Naive thymus-derived CD8-positive, alpha-beta T cell (primary cell): ENCODE results near the gene ZNF423. TPM values are rescaled to one million over a fixed set of nuclear protein-coding genes. Genes with fewer than 3 reads are reported as not detected.

ENCODE experiments used
- ATAC-seq, 2 donors: fragments of 150-1000 bp; cut with Tn5 transposase in 1 of 2; sonication (Bioruptor Pico), chemical (Tn5 transposase) in 1 of 2; 1 replicate in 1 of 2; 2 replicates in 1 of 2; pipeline ENCODE4 v1.10.0; 2021; ENCODE audit warnings: mild to moderate bottlenecking in 2 of 2, moderate library complexity in 2 of 2
- POLR2A ChIA-PET: fragments of 350-600 bp; sonication (Branson Sonifier 250); formaldehyde crosslinking; loops from one replicate; lab custom pipeline; 2021; ENCODE audit warnings: antibody characterized with exemption; lab: Charles Lee
- DNase-seq, 10 donors: peaks; one replicate each; pipeline versions ENCODE4 v3.0.0 to v3.0.0-alpha.2; 2020 to 2022
- H3K27ac Mint-ChIP-seq, 10 donors: one replicate each; pipeline ENCODE4 v1.8.0; 2020 to 2022; ENCODE audit warnings: mild to moderate bottlenecking in 10 of 10, mixed read lengths in 10 of 10, moderate library complexity in 4 of 10, inconsistent platforms in 1 of 10
- H3K27me3 Mint-ChIP-seq, 5 donors: one replicate each; pipeline ENCODE4 v1.8.0; 2021 to 2022; ENCODE audit warnings: mixed read lengths in 5 of 5
- H3K36me3 Mint-ChIP-seq, 3 donors: one replicate each; pipeline ENCODE4 v1.8.0; 2020 to 2022; ENCODE audit warnings: mixed read lengths in 3 of 3, mild to moderate bottlenecking in 2 of 3, inconsistent platforms in 1 of 3
- H3K4me1 Mint-ChIP-seq, 4 donors: one replicate each; pipeline ENCODE4 v1.8.0; 2021 to 2022; ENCODE audit warnings: mixed read lengths in 4 of 4
- H3K4me3 Mint-ChIP-seq, 10 donors: one replicate each; pipeline ENCODE4 v1.8.0; 2020 to 2022; ENCODE audit warnings: mild to moderate bottlenecking in 10 of 10, mixed read lengths in 10 of 10, moderate library complexity in 6 of 10, inconsistent platforms in 1 of 10
- H3K9me3 Mint-ChIP-seq, 9 donors: one replicate each; pipeline ENCODE4 v1.8.0; 2020 to 2022; ENCODE audit warnings: mixed read lengths in 9 of 9, mild to moderate bottlenecking in 3 of 9, inconsistent platforms in 1 of 9, moderate library complexity in 1 of 9
- polyA plus RNA-seq, 3 donors: library from polyadenylated mRNA; unstranded; fragments of 300-500 nt; fragmentation: Illumina TruSeq; gene quantifications; one replicate each; pipeline ENCODE4 v1.2.3, GENCODE V29; 2021
- total RNA-seq, 8 experiments: library from RNA in 2 of 8; stranded (reverse) in 2 of 8; gene quantifications; one replicate each; pipeline ENCODE4 v1.2.3 and lab custom pipeline; 2021 to 2026

Gene ZNF423
- total and polyA plus RNA-seq, 5 experiments from 2014 or later = not detected

- POLR2A ChIA-PET = no interaction called here
- no peak for DNase-seq
- peak overlapping the region in 1 of 10 donors; percentile 10 for H3K4me3 Mint-ChIP-seq
- ATAC-seq = no peak
- no peaks in the 10 kb centered on the region for H3K36me3 Mint-ChIP-seq
- H3K27me3 Mint-ChIP-seq = peaks cover 0 to 8% (median 4%) of the 10 kb centered on the region in 5 donors
- H3K27ac Mint-ChIP-seq = peak overlapping the region in 2 of 10 donors; percentile 37 to 57
- no peaks in the 10 kb centered on the region for H3K9me3 Mint-ChIP-seq
- peaks cover 1 to 6% (median 4%) of the 10 kb centered on the region in 4 donors for H3K4me1 Mint-ChIP-seq
Observed at GRCh38 chr16:49482690-49483089, 373.2 kb downstream of the ZNF423 start.

DNA sequence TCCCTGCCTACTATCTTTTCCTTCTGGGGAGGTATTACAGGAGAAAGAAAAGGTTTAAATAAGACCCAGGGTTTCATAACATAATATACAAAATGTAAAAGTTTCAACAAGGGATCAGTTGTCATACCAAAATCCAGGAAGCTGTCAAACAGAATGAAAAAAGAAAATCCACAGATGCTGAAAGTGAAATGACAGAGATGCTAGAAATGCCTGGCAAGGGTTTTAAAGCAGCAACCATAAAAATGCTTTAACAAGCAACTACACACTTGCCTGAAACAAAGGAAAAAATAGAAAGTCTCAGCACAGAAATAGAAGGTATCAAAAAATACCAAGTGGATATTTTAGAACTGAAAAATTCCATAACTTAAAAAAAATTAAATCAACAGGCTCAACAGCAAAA is 377.3 kb downstream of the ZNF423 start:
- H3K4me1 Mint-ChIP-seq = peaks cover 0 to 6% (median 1%) of the 10 kb centered on the region in 4 donors
- POLR2A ChIA-PET = no interaction called here
- no peak for DNase-seq
- H3K27me3 Mint-ChIP-seq = peaks cover 0 to 8% (median 4%) of the 10 kb centered on the region in 5 donors
- H3K9me3 Mint-ChIP-seq = no peaks in the 10 kb centered on the region
- H3K36me3 Mint-ChIP-seq = no peaks in the 10 kb centered on the region
- ATAC-seq = no peak
- H3K4me3 Mint-ChIP-seq = no peak overlapping the region
- H3K27ac Mint-ChIP-seq = peak overlapping the region in 1 of 10 donors; percentile 44

GRCh38 chr16:49478107-49478506 is 377.8 kb downstream of the ZNF423 start:
- Mint-ChIP-seq H3K9me3 (no peaks in the 10 kb centered on the region), H3K4me1 (peaks cover 0 to 5% (median 0%) of the 10 kb centered on the region in 4 donors), H3K27me3 (peaks cover 0 to 8% (median 4%) of the 10 kb centered on the region in 5 donors), H3K4me3 (no peak overlapping the region), H3K27ac (peak overlapping the region in 1 of 10 donors; percentile 44), H3K36me3 (no peaks in the 10 kb centered on the region)
- POLR2A ChIA-PET = no interaction called here
- no peak for DNase-seq
- no peak for ATAC-seq

DNA sequence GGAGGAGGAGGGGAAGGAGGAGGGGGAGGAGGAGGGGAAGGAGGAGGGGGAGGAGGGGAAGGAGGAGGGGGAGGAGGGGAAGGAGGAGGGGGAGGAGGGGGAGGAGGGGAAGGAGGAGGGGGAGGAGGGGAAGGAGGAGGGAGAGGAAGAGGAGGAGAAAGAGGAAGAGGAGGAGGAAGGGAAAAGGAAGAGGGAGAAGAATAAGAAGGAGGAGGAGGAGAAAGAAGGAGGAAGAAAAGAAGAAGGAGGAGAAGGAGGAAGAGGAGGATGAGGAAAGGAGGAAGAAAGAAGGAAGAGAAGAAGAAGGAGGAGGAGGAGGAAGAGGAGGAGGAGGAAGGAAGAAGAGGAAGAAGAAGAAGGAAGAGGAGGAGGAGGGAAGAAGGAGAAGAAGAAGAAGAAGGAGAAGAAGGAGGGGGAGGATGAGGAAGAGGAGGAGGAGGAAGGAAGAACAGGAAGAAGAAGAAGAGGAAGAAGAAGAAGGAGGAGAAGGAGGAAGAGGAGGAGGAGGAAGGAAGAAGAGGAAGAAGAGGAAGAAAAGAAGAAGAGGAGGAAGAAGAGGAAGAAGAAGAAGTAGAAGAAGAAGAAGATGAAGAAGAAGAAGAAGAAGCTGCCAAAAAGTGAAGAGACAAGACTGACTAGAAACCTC is 378.5 kb downstream of the ZNF423 start:
- Mint-ChIP-seq H3K36me3 (no peaks in the 10 kb centered on the region), H3K4me1 (peaks cover 0 to under 1% (median 0%) of the 10 kb centered on the region in 4 donors), H3K9me3 (no peaks in the 10 kb centered on the region), H3K27ac (no peak overlapping the region), H3K27me3 (peaks cover 0 to 8% (median 4%) of the 10 kb centered on the region in 5 donors), H3K4me3 (no peak overlapping the region)
- POLR2A ChIA-PET = no interaction called here
- ATAC-seq = no peak
- DNase-seq = no peak

- DNase-seq (peak in 1 of 10 donors; percentile 38), ATAC-seq (no peak)
- H3K36me3 Mint-ChIP-seq = no peaks in the 10 kb centered on the region
- no peak overlapping the region for H3K4me3 Mint-ChIP-seq
- no peaks in the 10 kb centered on the region for H3K9me3 Mint-ChIP-seq
- POLR2A ChIA-PET = interaction anchor here (0.6 kb wide), 1 partner anchor 13 kb away, joined by 4 read pairs; no protein-coding TSS in a partner anchor
- H3K4me1 Mint-ChIP-seq = peaks cover 0 to 3% (median 0%) of the 10 kb centered on the region in 4 donors
- H3K27ac Mint-ChIP-seq = no peak overlapping the region
- peaks cover 0 to 3% (median 0%) of the 10 kb centered on the region in 5 donors for H3K27me3 Mint-ChIP-seq
Observed at GRCh38 chr16:49474741-49475140, 381.2 kb downstream of the ZNF423 start.

- Mint-ChIP-seq H3K27ac (no peak overlapping the region), H3K4me3 (no peak overlapping the region), H3K36me3 (no peaks in the 10 kb centered on the region), H3K27me3 (peaks cover 0 to under 1% (median 0%) of the 10 kb centered on the region in 5 donors), H3K9me3 (no peaks in the 10 kb centered on the region), H3K4me1 (peaks cover 0 to 3% (median 1%) of the 10 kb centered on the region in 4 donors)
- ATAC-seq (no peak), DNase-seq (peak in 1 of 10 donors; percentile 52)
- POLR2A ChIA-PET = no interaction called here
Observed at GRCh38 chr16:49473773-49474172, 382.1 kb downstream of the ZNF423 start.

GRCh38 chr16:49473131-49473530 is 382.8 kb downstream of the ZNF423 start:
- Mint-ChIP-seq H3K27me3 (no peaks in the 10 kb centered on the region), H3K4me1 (peaks cover 0 to 3% (median 1%) of the 10 kb centered on the region in 4 donors), H3K27ac (no peak overlapping the region), H3K4me3 (no peak overlapping the region), H3K36me3 (no peaks in the 10 kb centered on the region), H3K9me3 (no peaks in the 10 kb centered on the region)
- ATAC-seq (no peak), DNase-seq (no peak)
- POLR2A ChIA-PET = no interaction called here

- POLR2A ChIA-PET = no interaction called here
- H3K27ac Mint-ChIP-seq = peak overlapping the region in 5 of 10 donors; percentile 15 to 66 (median 48)
- no peaks in the 10 kb centered on the region for H3K36me3 Mint-ChIP-seq
- ATAC-seq = no peak
- H3K4me3 Mint-ChIP-seq = no peak overlapping the region
- no peaks in the 10 kb centered on the region for H3K27me3 Mint-ChIP-seq
- no peaks in the 10 kb centered on the region for H3K9me3 Mint-ChIP-seq
- H3K4me1 Mint-ChIP-seq = peaks cover 0 to 3% (median 1%) of the 10 kb centered on the region in 4 donors
- peak in 1 of 10 donors; percentile 21 for DNase-seq
Observed at GRCh38 chr16:49472598-49472997, 383.3 kb downstream of the ZNF423 start.

DNA sequence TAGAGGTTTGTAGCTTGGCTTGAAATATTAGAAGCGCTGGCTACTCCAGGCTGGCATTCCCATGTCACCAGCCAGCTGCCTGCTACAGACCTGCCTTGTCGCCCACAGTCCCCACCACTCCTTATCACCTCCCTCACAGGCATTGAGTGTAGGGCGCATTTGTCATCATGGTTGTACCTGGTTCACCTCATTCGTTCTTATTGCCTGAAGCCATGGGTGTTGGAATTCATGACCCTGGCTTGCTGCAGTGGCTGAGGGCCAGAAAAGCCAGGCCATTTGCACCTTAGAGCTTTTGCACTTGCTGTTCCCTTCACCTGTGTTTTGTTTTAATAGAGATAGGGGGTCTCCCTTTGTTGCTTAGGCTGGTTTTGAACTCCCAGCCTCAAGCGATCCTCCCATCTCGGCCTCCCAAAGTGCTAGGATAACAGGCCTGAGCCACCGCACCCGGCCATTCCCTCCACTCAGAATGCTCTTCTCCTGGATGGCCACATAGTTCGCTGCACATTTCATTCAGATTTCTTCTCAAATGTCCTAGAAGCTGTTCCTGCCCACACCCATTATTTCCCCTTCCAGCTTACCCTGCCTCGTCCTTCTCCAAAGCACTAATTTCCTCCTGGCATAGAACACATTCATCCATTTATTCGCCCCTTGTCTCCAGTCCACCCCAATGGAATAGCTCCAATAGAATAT is 384.7 kb downstream of the ZNF423 start:
- no peaks in the 10 kb centered on the region for H3K9me3 Mint-ChIP-seq
- DNase-seq (peak in 2 of 10 donors; percentile 2 to 45), ATAC-seq (no peak)
- H3K36me3 Mint-ChIP-seq = no peaks in the 10 kb centered on the region
- H3K4me3 Mint-ChIP-seq = no peak overlapping the region
- POLR2A ChIA-PET = no interaction called here
- peak overlapping the region in 3 of 10 donors; percentile 28 to 54 (median 47) for H3K27ac Mint-ChIP-seq
- H3K27me3 Mint-ChIP-seq = no peaks in the 10 kb centered on the region
- H3K4me1 Mint-ChIP-seq = peaks cover 3 to 6% (median 4%) of the 10 kb centered on the region in 4 donors

DNA sequence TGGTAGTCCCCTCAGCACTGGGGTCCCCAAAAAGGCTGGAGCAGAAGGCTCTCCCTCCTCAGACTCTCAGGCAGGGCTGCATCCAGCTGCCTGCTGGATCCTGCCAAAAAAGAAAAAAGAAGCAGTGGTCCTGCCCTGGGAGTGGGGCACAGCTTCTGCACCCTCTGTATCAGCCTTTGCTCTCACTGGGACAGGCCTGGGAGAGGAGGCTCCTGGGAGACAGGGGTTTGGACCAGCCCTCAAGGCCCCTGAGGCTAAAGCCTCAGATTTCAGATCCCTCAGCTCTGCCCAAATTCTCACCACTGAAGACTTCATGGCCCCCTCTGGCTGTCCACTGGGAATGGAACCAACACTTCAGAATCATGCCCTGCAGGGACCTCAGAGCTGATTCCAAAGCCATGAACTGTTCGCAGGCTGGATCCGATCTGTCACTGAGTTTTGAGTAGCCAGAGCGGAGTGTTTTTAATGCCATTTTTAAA is 385.4 kb downstream of the ZNF423 start:
- POLR2A ChIA-PET = no interaction called here
- no peaks in the 10 kb centered on the region for H3K27me3 Mint-ChIP-seq
- peaks cover 3 to 13% (median 4%) of the 10 kb centered on the region in 4 donors for H3K4me1 Mint-ChIP-seq
- H3K9me3 Mint-ChIP-seq = no peaks in the 10 kb centered on the region
- no peak overlapping the region for H3K4me3 Mint-ChIP-seq
- H3K36me3 Mint-ChIP-seq = no peaks in the 10 kb centered on the region
- no peak for ATAC-seq
- H3K27ac Mint-ChIP-seq = no peak overlapping the region
- peak in 1 of 10 donors; percentile 11 for DNase-seq

GRCh38 chr16:49469930-49470451 is 385.9 kb downstream of the ZNF423 start:
- Mint-ChIP-seq H3K36me3 (no peaks in the 10 kb centered on the region), H3K4me3 (no peak overlapping the region), H3K4me1 (peaks cover 3 to 17% (median 4%) of the 10 kb centered on the region in 4 donors), H3K9me3 (no peaks in the 10 kb centered on the region), H3K27me3 (no peaks in the 10 kb centered on the region), H3K27ac (peak overlapping the region in 1 of 10 donors; percentile 43)
- DNase-seq = peak in 2 of 10 donors; percentile 1 to 52
- POLR2A ChIA-PET = no interaction called here
- no peak for ATAC-seq

DNA sequence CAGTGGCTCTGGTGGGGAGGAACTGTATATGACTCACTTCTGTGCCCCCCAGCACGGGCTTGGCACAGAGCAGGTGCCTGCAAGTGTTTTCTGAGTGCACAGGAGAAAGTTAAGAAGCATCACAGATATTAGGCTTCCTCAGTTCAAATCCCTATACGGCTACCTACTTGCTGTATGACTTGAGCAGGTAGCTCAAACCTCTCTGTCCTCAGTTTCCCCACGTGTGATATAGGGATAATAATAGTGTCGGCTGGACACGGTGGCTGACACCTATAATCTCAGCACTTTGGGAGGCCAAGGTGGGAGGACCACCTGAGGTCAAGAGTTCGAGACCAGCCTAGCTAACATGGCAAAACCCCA is 386.6 kb downstream of the ZNF423 start:
- Mint-ChIP-seq H3K4me3 (no peak overlapping the region), H3K27ac (peak overlapping the region in 1 of 10 donors; percentile 76), H3K9me3 (no peaks in the 10 kb centered on the region), H3K27me3 (no peaks in the 10 kb centered on the region), H3K36me3 (no peaks in the 10 kb centered on the region), H3K4me1 (peaks cover 8 to 23% (median 10%) of the 10 kb centered on the region in 4 donors)
- DNase-seq = no peak
- POLR2A ChIA-PET = no interaction called here
- ATAC-seq = no peak
